T-helper 9 cell (primary cell): ENCODE results near the gene CNOT2.

Experiments
- DNase-seq: peaks from one replicate; pipeline ENCODE4 v3.0.0-alpha.2; 2020
- total RNA-seq, 2 donors: gene quantifications; one replicate each; lab custom pipeline; 2026; lab: John Stamatoyannopoulos, UW

The CNOT2 gene
- total RNA-seq = 128 to 130 reads per million in 2 donors

- DNase-seq = peak; percentile 88
Observed at GRCh38 chr12:70242695-70243509, at the start of gene CNOT2. Gene CNOT2 (plus strand): TSS chr12:70243433. CDS start chr12:70278227, 34,794 bp downstream.

- no peak for DNase-seq
Observed at GRCh38 chr12:70194076-70194475, 49.2 kb upstream of the CNOT2 start.

GRCh38 chr12:70196811-70197281 lies 46.4 kb upstream of the CNOT2 start:
- no peak for DNase-seq

- no peak for DNase-seq
Observed at GRCh38 chr12:70197345-70197744, 45.9 kb upstream of the CNOT2 start.

- no peak for DNase-seq
Observed at GRCh38 chr12:70213707-70214106, 29.5 kb upstream of the CNOT2 start.

GRCh38 chr12:70214972-70215617 lies 28.1 kb upstream of the CNOT2 start:
- no peak for DNase-seq

- no peak for DNase-seq
Observed at GRCh38 chr12:70217416-70217815, 25.8 kb upstream of the CNOT2 start.

- DNase-seq = no peak
Observed at GRCh38 chr12:70221626-70222025, 21.6 kb upstream of the CNOT2 start.

GRCh38 chr12:70227911-70228310 lies 15.3 kb upstream of the CNOT2 start:
- DNase-seq = no peak

GRCh38 chr12:70230934-70231606 lies 12.2 kb upstream of the CNOT2 start:
- DNase-seq = no peak

- no peak for DNase-seq
Observed at GRCh38 chr12:70236990-70237389, 6.2 kb upstream of the CNOT2 start.

- DNase-seq = no peak
Observed at GRCh38 chr12:70240673-70241072, 2.6 kb upstream of the CNOT2 start.

- no peak for DNase-seq
Observed at GRCh38 chr12:70241845-70242244, 1.4 kb upstream of the CNOT2 start.

GRCh38 chr12:70243510-70244371 lies 508 bp downstream of the CNOT2 start:
- peak; percentile 67 for DNase-seq

GRCh38 chr12:70244409-70244808 lies 1.2 kb downstream of the CNOT2 start:
- DNase-seq = no peak

- DNase-seq = no peak
Observed at GRCh38 chr12:70245458-70245857, 2.2 kb downstream of the CNOT2 start.

- no peak for DNase-seq
Observed at GRCh38 chr12:70246580-70246979, 3.3 kb downstream of the CNOT2 start.

- no peak for DNase-seq
Observed at GRCh38 chr12:70247653-70248199, 4.5 kb downstream of the CNOT2 start.

GRCh38 chr12:70248876-70249275 lies 5.6 kb downstream of the CNOT2 start:
- no peak for DNase-seq

- DNase-seq = no peak
Observed at GRCh38 chr12:70249903-70250302, 6.7 kb downstream of the CNOT2 start.

- DNase-seq = no peak
Observed at GRCh38 chr12:70251226-70251625, 8.0 kb downstream of the CNOT2 start.

GRCh38 chr12:70251661-70252060 lies 8.4 kb downstream of the CNOT2 start:
- no peak for DNase-seq
